ENCODE measurements around the gene ZNF785. TPM values are rescaled to one million over a fixed set of nuclear protein-coding genes. Genes with fewer than 3 reads are reported as not detected.

ZNF785 gene
- total and polyA plus RNA-seq, 2 of the 13 experiments (the other 11 are each of a cell fraction or from before 2014, with no cell fraction given) = 0.01 TPM; not detected in 1

- TF ChIP-seq, protein P1, sequence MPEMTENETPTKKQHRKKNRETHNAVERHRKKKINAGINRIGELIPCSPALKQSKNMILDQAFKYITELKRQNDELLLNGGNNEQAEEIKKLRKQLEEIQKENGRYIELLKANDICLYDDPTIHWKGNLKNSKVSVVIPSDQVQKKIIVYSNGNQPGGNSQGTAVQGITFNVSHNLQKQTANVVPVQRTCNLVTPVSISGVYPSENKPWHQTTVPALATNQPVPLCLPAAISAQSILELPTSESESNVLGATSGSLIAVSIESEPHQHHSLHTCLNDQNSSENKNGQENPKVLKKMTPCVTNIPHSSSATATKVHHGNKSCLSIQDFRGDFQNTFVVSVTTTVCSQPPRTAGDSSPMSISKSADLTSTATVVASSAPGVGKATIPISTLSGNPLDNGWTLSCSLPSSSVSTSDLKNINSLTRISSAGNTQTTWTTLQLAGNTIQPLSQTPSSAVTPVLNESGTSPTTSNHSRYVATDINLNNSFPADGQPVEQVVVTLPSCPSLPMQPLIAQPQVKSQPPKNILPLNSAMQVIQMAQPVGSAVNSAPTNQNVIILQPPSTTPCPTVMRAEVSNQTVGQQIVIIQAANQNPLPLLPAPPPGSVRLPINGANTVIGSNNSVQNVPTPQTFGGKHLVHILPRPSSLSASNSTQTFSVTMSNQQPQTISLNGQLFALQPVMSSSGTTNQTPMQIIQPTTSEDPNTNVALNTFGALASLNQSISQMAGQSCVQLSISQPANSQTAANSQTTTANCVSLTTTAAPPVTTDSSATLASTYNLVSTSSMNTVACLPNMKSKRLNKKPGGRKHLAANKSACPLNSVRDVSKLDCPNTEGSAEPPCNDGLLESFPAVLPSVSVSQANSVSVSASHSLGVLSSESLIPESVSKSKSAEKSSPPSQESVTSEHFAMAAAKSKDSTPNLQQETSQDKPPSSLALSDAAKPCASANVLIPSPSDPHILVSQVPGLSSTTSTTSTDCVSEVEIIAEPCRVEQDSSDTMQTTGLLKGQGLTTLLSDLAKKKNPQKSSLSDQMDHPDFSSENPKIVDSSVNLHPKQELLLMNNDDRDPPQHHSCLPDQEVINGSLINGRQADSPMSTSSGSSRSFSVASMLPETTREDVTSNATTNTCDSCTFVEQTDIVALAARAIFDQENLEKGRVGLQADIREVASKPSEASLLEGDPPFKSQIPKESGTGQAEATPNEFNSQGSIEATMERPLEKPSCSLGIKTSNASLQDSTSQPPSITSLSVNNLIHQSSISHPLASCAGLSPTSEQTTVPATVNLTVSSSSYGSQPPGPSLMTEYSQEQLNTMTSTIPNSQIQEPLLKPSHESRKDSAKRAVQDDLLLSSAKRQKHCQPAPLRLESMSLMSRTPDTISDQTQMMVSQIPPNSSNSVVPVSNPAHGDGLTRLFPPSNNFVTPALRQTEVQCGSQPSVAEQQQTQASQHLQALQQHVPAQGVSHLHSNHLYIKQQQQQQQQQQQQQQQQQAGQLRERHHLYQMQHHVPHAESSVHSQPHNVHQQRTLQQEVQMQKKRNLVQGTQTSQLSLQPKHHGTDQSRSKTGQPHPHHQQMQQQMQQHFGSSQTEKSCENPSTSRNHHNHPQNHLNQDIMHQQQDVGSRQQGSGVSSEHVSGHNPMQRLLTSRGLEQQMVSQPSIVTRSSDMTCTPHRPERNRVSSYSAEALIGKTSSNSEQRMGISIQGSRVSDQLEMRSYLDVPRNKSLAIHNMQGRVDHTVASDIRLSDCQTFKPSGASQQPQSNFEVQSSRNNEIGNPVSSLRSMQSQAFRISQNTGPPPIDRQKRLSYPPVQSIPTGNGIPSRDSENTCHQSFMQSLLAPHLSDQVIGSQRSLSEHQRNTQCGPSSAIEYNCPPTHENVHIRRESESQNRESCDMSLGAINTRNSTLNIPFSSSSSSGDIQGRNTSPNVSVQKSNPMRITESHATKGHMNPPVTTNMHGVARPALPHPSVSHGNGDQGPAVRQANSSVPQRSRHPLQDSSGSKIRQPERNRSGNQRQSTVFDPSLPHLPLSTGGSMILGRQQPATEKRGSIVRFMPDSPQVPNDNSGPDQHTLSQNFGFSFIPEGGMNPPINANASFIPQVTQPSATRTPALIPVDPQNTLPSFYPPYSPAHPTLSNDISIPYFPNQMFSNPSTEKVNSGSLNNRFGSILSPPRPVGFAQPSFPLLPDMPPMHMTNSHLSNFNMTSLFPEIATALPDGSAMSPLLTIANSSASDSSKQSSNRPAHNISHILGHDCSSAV (CRISPR knock-in tag; IDR thresholded peaks at IDR 0.05; ENCODE audit: borderline replicate concordance) = no peak
- TF ChIP-seq ZNF557 (CRISPR knock-in tag; IDR thresholded peaks at IDR 0.05) (no peak), ATRX (CRISPR knock-in tag; IDR thresholded peaks at IDR 0.05; ENCODE audit: borderline replicate concordance) (no peak), GZF1 (CRISPR knock-in tag; IDR thresholded peaks at IDR 0.05) (no peak), SNAI1 (CRISPR knock-in tag; IDR thresholded peaks at IDR 0.05; ENCODE audit: borderline replicate concordance) (no peak), ELF1 (CRISPR knock-in tag; IDR thresholded peaks at IDR 0.05) (no peak), ZNF589 (CRISPR knock-in tag; conservative IDR thresholded peaks at IDR 0.05) (no peak), CC2D1A (CRISPR knock-in tag; IDR thresholded peaks at IDR 0.05) (no peak), ZNF451 (CRISPR knock-in tag; IDR thresholded peaks at IDR 0.05) (no peak), ATM (IDR thresholded peaks at IDR 0.05; ENCODE audit: borderline replicate concordance) (no peak), ZNF205 (CRISPR knock-in tag; IDR thresholded peaks at IDR 0.05) (no peak), SALL1 (CRISPR knock-in tag; IDR thresholded peaks at IDR 0.05) (no peak), MTF1 (CRISPR knock-in tag; IDR thresholded peaks at IDR 0.05) (no peak), ZNF614 (CRISPR knock-in tag; IDR thresholded peaks at IDR 0.05; ENCODE audit: borderline replicate concordance) (no peak), NFYC (CRISPR knock-in tag; IDR thresholded peaks at IDR 0.05) (no peak), MAZ (IDR thresholded peaks at IDR 0.05; ENCODE audit: borderline replicate concordance, low read depth, low read length) (no peak), MAZ (CRISPR knock-in tag; IDR thresholded peaks at IDR 0.05; ENCODE audit: low read depth) (0 out of 2 replicates have a peak, but pooled peaks have one; percentile 30), EZH2 (conservative IDR thresholded peaks at IDR 0.05; ENCODE audit: low read depth, low read length) (no peak), PAWR (CRISPR knock-in tag; IDR thresholded peaks at IDR 0.05; ENCODE audit: borderline replicate concordance) (no peak), KDM5B (CRISPR knock-in tag; IDR thresholded peaks at IDR 0.05; ENCODE audit: borderline replicate concordance) (peak; percentile 37; the same call in 1 of the 2 replicates), DDIT3 (CRISPR knock-in tag; IDR thresholded peaks at IDR 0.05) (no peak), DNMT3B (CRISPR knock-in tag; conservative IDR thresholded peaks at IDR 0.05) (no peak)
- TF ChIP-seq, protein P2, sequence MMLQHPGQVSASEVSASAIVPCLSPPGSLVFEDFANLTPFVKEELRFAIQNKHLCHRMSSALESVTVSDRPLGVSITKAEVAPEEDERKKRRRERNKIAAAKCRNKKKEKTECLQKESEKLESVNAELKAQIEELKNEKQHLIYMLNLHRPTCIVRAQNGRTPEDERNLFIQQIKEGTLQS (CRISPR knock-in tag; IDR thresholded peaks at IDR 0.05) = no peak
Observed at GRCh38 chr16:30539000-30539964, 46.2 kb downstream of the ZNF785 start (continued).
